Ovary (tissue), 9 donors: ENCODE measurements around the gene PSMC3. TPM values are rescaled to one million over a fixed set of nuclear protein-coding genes. Genes with fewer than 3 reads are reported as not detected.
"Not testable (repeated sequence)": the region's sequence is repeated elsewhere in the genome, so short reads cannot be mapped to it uniquely, and the experiment has no call there.

Experiments
- DNase-seq, 5 donors: peaks; one replicate each; pipeline ENCODE4 v3.0.0-alpha.2; 2019 to 2020
- H3K27ac ChIP-seq, 2 donors: fragments of 200-600 bp; one replicate each; pipeline versions ENCODE4 v1.5.1 to v1.8.0; 2019 to 2022
- H3K27me3 ChIP-seq: fragments of 200-600 bp; one replicate; pipeline ENCODE4 v1.8.0; 2022
- H3K36me3 ChIP-seq: fragments of 200-600 bp; sonication (generic); one replicate; pipeline ENCODE4 v1.5.1; 2019
- H3K4me1 ChIP-seq: one replicate; pipeline ENCODE4 v1.8.1; 2013; ENCODE audit warnings: mild to moderate bottlenecking, moderate library complexity; ENCODE audit not compliant: insufficient read depth
- H3K4me3 ChIP-seq: fragments of 200-600 bp; sonication (generic); one replicate; pipeline ENCODE4 v1.5.1; 2017
- H3K9me3 ChIP-seq, 2 donors: fragments of 200-600 bp in 1 of 2; sonication (generic) in 1 of 2; one replicate each; pipeline versions ENCODE4 v1.5.1 to v1.8.1; 2013 to 2019; ENCODE audit warnings: mild to moderate bottlenecking in 1 of 2, moderate library complexity in 1 of 2
- CTCF ChIP-seq, 3 donors: fragments of 450-650 bp in 2 of 3; fragments of 200-600 bp in 1 of 3; IDR thresholded peaks; one replicate each; pipeline versions ENCODE4 v1.5.1 to v1.8.0; 2016 to 2022; ENCODE audit warnings: antibody characterized with exemption in 3 of 3, mild to moderate bottlenecking in 1 of 3
- EP300 ChIP-seq: sonication (generic); formaldehyde crosslinking; IDR thresholded peaks from one replicate; pipeline ENCODE4 v1.6.1; 2017; ENCODE audit warnings: antibody characterized with exemption
- POLR2A ChIP-seq: fragments of 450-650 bp; IDR thresholded peaks from one replicate; pipeline ENCODE4 v1.6.1; 2017; ENCODE audit warnings: antibody characterized with exemption, mild to moderate bottlenecking, moderate library complexity
- WGBS, 3 donors: extraction: QIAGEN DNeasy Blood & Tissue Kit in 1 of 3; methylation state at CpG; one replicate each; pipeline versions ENCODE4 v1.1.5 to v1.1.7; 2013 to 2017; 5-methylcytosine and 5-hydroxymethylcytosine counted together
- intact Hi-C, 4 donors: fragments of 100-400 bp; cut with DNase I; formaldehyde crosslinking; loops; one replicate each; pipeline versions ENCODE4 v1.11.0 to v1.15.1; 2022 to 2023
- polyA plus RNA-seq, 2 donors: library from polyadenylated mRNA; stranded (reverse); fragments of 200-250 nt in 1 of 2; fragments of 350-450 nt in 1 of 2; fragmentation: Illumina TruSeq in 1 of 2; extraction: RNeasy Lipid Tissue Mini Kit (QIAGEN cat#74804) in 1 of 2; gene quantifications; one replicate each; pipeline ENCODE4 v1.2.3, GENCODE V29; 2013 to 2014
- total RNA-seq, 7 donors: library from RNA; depleted of rRNA in 2 of 7; stranded (reverse); fragments of >200 nt in 2 of 7; fragmentation: NEBNext Ultra II Directional in 3 of 7; extraction: Animal tissue kit (Norgen Biotek cat#: 25700) in 3 of 7; gene quantifications; one replicate each; pipeline versions ENCODE4 v1.1.0 to v1.2.4, GENCODE V29; 2016 to 2023
- donor health status: DM: no; HTN: no; CAD: no; lungs with moderate emphysema.
- donor health status: DM: no; HTN: no; CAD: no.
- donor health status: Bipolar disorder and iron deficiency.
- donor health status: DM: yes; HTN: yes; CAD: no.
- donor health status: DM: no; HTN: no; CAD: no.
- donor health status: DM: yes; HTN: yes; CAD: no.

PSMC3 gene
- total and polyA plus RNA-seq, 9 donors: 60.7 to 267 (median 87.2) TPM

GRCh38 chr11:47464483-47464882, 38.2 kb upstream of the PSMC3 start:
- TF ChIP-seq EP300: no peak
- no peak for TF ChIP-seq CTCF (IDR thresholded peaks at IDR 0.05)
- no peak for TF ChIP-seq POLR2A
- no peaks in the 10 kb centered on the region for H3K27me3 ChIP-seq
- DNase-seq: no peak
- peaks cover 12% of the 10 kb centered on the region for H3K4me1 ChIP-seq
- no peaks in the 10 kb centered on the region for H3K36me3 ChIP-seq
- 89 to 94% (median 91%) methylated on average over 5 of the region's 5 CpGs for WGBS, 3 donors
- H3K4me3 ChIP-seq: no peak overlapping the region
- no peaks in the 10 kb centered on the region for H3K9me3 ChIP-seq
- no peak overlapping the region for H3K27ac ChIP-seq
- intact Hi-C loops: loop anchor here in 1 of 4 donors (10.0 kb wide), 1 partner anchor 50 kb away; no protein-coding TSS in a partner anchor

- Histone ChIP-seq H3K36me3 (no peaks in the 10 kb centered on the region), H3K27ac (no peak overlapping the region), H3K4me1 (peaks cover 3% of the 10 kb centered on the region), H3K4me3 (no peak overlapping the region), H3K27me3 (no peaks in the 10 kb centered on the region), H3K9me3 (no peaks in the 10 kb centered on the region)
- DNase-seq: no peak
- no peak for TF ChIP-seq EP300
- no peak for TF ChIP-seq POLR2A
- TF ChIP-seq CTCF (IDR thresholded peaks at IDR 0.05): no peak
- 96 to 97% (median 97%) methylated on average over 7 of the region's 7 CpGs for WGBS, 3 donors
- intact Hi-C loops: loop anchor here in 1 of 4 donors (10.0 kb wide), 1 partner anchor 53 kb away; no protein-coding TSS in a partner anchor
Measured at GRCh38 chr11:47461876-47462275, 35.6 kb upstream of the PSMC3 start.

- Histone ChIP-seq H3K27ac (no peak overlapping the region), H3K27me3 (no peaks in the 10 kb centered on the region), H3K4me1 (peaks cover 1% of the 10 kb centered on the region), H3K36me3 (no peaks in the 10 kb centered on the region), H3K4me3 (no peak overlapping the region), H3K9me3 (no peaks in the 10 kb centered on the region)
- DNase-seq: no peak
- intact Hi-C loops: loop anchor here in 1 of 4 donors (10.0 kb wide), 1 partner anchor 54 kb away; no protein-coding TSS in a partner anchor
- WGBS, 3 donors: 87 to 96% (median 95%) methylated on average over 2 of the region's 2 CpGs
- TF ChIP-seq POLR2A (no peak), CTCF (IDR thresholded peaks at IDR 0.05) (no peak), EP300 (no peak)
Measured at GRCh38 chr11:47460571-47461235, 34.5 kb upstream of the PSMC3 start.

- H3K27ac ChIP-seq, H3K27me3 ChIP-seq, H3K4me3 ChIP-seq, H3K4me1 ChIP-seq, H3K36me3 ChIP-seq, H3K9me3 ChIP-seq: not testable (repeated sequence)
- DNase-seq: peak; percentile 65 to 81 (median 73)
- peak; percentile 52 to 56 (median 55) for TF ChIP-seq CTCF (IDR thresholded peaks at IDR 0.05)
- 11 to 17% (median 16%) methylated on average over 8 of the region's 8 CpGs for WGBS, 3 donors
- intact Hi-C loops: loop anchor here in 2 of 4 donors (5.0 to 10.0 kb wide), 2 partner anchors 77 to 79 kb away; partner anchors contain the start of gene SPI1 (in 2 of the 2)
Measured at GRCh38 chr11:47454258-47454671, 28.0 kb upstream of the PSMC3 start.
